DND-41 (cell line): ENCODE measurements around the gene TMEM132D.
"Not testable (repeated sequence)": the region's sequence is repeated elsewhere in the genome, so short reads cannot be mapped to it uniquely, and the experiment has no call there.

Source experiments
- ATAC-seq: fragments of 200-7000 bp; cut with Tn5 transposase; 3 replicates; pipeline ENCODE4 v1.9.1; 2021; ENCODE audit warnings: low read depth; ENCODE audit not compliant: insufficient read depth
- DNase-seq: peaks from one replicate; pipeline ENCODE4 v3.0.0-alpha.2; 2020
- H2AFZ ChIP-seq: 2 replicates; pipeline ENCODE4 v1.6.0; 2012; ENCODE audit warnings: low read depth, low read length
- H3K27ac ChIP-seq: 2 replicates; pipeline ENCODE4 v1.5.1; 2012; ENCODE audit warnings: low read length, inconsistent platforms
- H3K27me3 ChIP-seq: fragments of 200-600 bp; sonication (generic); 2 replicates; pipeline ENCODE4 v1.6.0; 2012; ENCODE audit warnings: low read length, mild to moderate bottlenecking, inconsistent platforms; ENCODE audit not compliant: insufficient read depth, poor library complexity
- H3K36me3 ChIP-seq: 2 replicates; pipeline ENCODE4 v1.5.1; 2012; ENCODE audit warnings: low read length, inconsistent platforms; ENCODE audit not compliant: insufficient read depth
- H3K4me1 ChIP-seq: 2 replicates; pipeline ENCODE4 v1.5.1; 2012; ENCODE audit warnings: mild to moderate bottlenecking, low read length; ENCODE audit not compliant: insufficient read depth
- H3K4me2 ChIP-seq: 2 replicates; pipeline ENCODE4 v1.6.0; 2012; ENCODE audit warnings: mild to moderate bottlenecking, moderate library complexity, low read length, inconsistent platforms; ENCODE audit not compliant: insufficient read depth
- H3K4me3 ChIP-seq, 2 experiments: fragments of 200-600 bp in 1 of 2; shearing (Covaris generic) in 1 of 2; 2 replicates each; pipeline ENCODE4 v1.5.1; 2012 to 2016; ENCODE audit warnings: inconsistent platforms in 2 of 2, low read length in 2 of 2, mild to moderate bottlenecking in 2 of 2, low read depth in 1 of 2, moderate library complexity in 1 of 2
- H3K79me2 ChIP-seq: 2 replicates; pipeline ENCODE4 v1.6.0; 2012; ENCODE audit warnings: low read length, inconsistent platforms; ENCODE audit not compliant: insufficient read depth
- H3K9ac ChIP-seq: 2 replicates; pipeline ENCODE4 v1.6.0; 2012; ENCODE audit warnings: low read depth, mild to moderate bottlenecking, inconsistent platforms, low read length, moderate library complexity
- H3K9me3 ChIP-seq: 2 replicates; pipeline ENCODE4 v1.5.1; 2012; ENCODE audit warnings: low read length, moderate library complexity, mild to moderate bottlenecking, inconsistent platforms; ENCODE audit not compliant: insufficient read depth, severe bottlenecking
- H4K20me1 ChIP-seq: 2 replicates; pipeline ENCODE4 v1.6.0; 2012; ENCODE audit warnings: low read length; ENCODE audit not compliant: insufficient read depth
- CTCF ChIP-seq: IDR thresholded peaks from 2 replicates; pipeline ENCODE4 v1.5.1; 2012; ENCODE audit warnings: borderline replicate concordance, low read length, moderate library complexity, mild to moderate bottlenecking; ENCODE audit not compliant: poor library complexity, severe bottlenecking; ENCODE audit errors: extremely low read depth
- EZH2 ChIP-seq: IDR thresholded peaks from 3 replicates; pipeline ENCODE4 v1.6.1; 2012; ENCODE audit warnings: borderline replicate concordance, low read depth, mild to moderate bottlenecking, moderate library complexity, low read length, inconsistent platforms; ENCODE audit not compliant: severe bottlenecking

TMEM132D gene

GRCh38 chr12:129540249-129540648 is 363.6 kb downstream of the TMEM132D start:
- H3K9me3 ChIP-seq, result no peaks in the 10 kb centered on the region
- H3K79me2 ChIP-seq, result no peaks in the 10 kb centered on the region
- H4K20me1 ChIP-seq, result no peaks in the 10 kb centered on the region
- ATAC-seq (no peak), DNase-seq (no peak)
- H3K27me3 ChIP-seq, result no peaks in the 10 kb centered on the region
- H3K36me3 ChIP-seq, result no peaks in the 10 kb centered on the region
- no peak overlapping the region for H3K4me3 ChIP-seq
- no peak overlapping the region for H3K4me2 ChIP-seq
- no peak overlapping the region for H3K27ac ChIP-seq
- no peak overlapping the region for H2AFZ ChIP-seq
- TF ChIP-seq EZH2 (no peak), CTCF (no peak)
- H3K4me1 ChIP-seq, result no peaks in the 10 kb centered on the region
- H3K9ac ChIP-seq, result no peak overlapping the region

DNA sequence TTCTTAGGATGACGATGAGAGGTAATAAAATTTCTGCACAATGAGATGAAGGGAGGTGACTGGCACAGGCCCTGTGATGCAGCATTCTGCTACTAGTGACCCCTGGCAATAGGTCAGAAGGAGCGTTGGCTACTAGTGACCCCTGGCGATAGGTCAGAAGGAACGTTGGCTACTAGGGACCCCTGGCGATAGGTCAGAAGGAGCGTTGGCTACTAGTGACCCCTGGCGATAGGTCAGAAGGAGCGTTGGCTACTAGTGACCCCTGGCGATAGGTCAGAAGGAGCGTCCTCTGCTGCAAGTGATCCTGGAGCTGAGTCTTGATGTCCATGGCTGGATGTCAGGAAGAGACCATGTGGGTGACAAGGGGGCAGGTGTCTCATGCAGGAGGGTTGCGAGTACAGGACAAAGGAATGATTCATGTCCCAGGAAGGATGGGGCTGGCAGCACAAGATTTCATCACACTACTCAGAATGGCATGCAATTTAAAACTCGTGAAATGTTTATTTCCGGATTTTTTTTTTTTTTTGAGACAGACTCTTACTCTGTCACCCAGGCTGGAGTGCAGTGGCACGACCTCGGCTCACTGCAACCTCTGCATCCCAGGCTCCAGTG is 365.0 kb downstream of the TMEM132D start:
- DNase-seq, H3K36me3 ChIP-seq, H3K27me3 ChIP-seq, H3K27ac ChIP-seq, H4K20me1 ChIP-seq, H3K4me3 ChIP-seq, ATAC-seq, H3K9me3 ChIP-seq, H2AFZ ChIP-seq, H3K9ac ChIP-seq, H3K79me2 ChIP-seq, H3K4me2 ChIP-seq, H3K4me1 ChIP-seq: not testable (repeated sequence)

GRCh38 chr12:129538137-129538536 is 365.7 kb downstream of the TMEM132D start:
- no peaks in the 10 kb centered on the region for H3K9me3 ChIP-seq
- no peaks in the 10 kb centered on the region for H3K36me3 ChIP-seq
- H3K4me1 ChIP-seq, result no peaks in the 10 kb centered on the region
- ATAC-seq (no peak), DNase-seq (no peak)
- H4K20me1 ChIP-seq, result no peaks in the 10 kb centered on the region
- H3K4me3 ChIP-seq, result no peak overlapping the region
- no peak overlapping the region for H3K9ac ChIP-seq
- no peak for TF ChIP-seq EZH2
- TF ChIP-seq CTCF, result no peak
- no peaks in the 10 kb centered on the region for H3K27me3 ChIP-seq
- H2AFZ ChIP-seq, result no peak overlapping the region
- no peak overlapping the region for H3K4me2 ChIP-seq
- H3K27ac ChIP-seq, result no peak overlapping the region
- H3K79me2 ChIP-seq, result no peaks in the 10 kb centered on the region

DNA sequence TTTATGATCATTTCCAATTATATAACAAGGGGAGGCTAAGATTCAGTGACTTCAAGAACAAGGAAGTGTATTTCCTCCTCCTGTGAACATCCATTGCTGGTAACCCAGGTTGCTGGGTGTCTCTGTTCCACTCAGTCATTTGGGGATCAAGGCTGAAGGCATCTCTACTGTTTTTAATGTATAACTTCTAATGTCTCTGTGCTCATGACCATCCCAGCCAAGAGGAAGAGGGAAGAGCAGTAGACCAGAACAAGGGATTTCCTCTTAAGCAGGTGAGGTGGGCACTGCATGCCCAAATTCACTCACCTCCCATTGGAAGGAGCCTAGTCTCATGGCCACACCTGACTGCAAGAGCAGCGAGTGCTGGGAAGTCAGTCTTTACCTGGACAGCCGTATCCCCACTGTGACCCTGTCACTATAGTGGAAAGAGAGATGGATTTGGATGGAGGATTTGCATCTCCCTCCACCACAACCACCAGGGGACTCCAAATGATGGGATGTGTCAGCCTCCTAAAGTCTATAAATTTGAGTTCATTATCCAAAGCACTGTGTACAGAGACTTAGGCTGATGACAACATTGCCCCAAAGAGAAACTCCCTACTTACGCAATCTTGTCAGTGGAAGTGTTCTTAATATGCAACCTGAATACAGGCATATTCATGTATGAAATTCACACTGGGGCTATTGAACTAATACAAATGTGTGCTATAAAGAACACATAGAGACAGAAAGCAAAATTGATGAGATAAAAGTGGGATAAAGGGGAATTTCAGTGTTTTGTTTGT is 368.7 kb downstream of the TMEM132D start:
- DNase-seq, result no peak
- Histone ChIP-seq H3K27me3 (no peaks in the 10 kb centered on the region), H3K4me2 (no peak overlapping the region), H3K4me1 (no peaks in the 10 kb centered on the region), H4K20me1 (no peaks in the 10 kb centered on the region), H2AFZ (no peak overlapping the region), H3K27ac (no peak overlapping the region), H3K36me3 (no peaks in the 10 kb centered on the region), H3K9me3 (no peaks in the 10 kb centered on the region), H3K9ac (no peak overlapping the region), H3K4me3 (no peak overlapping the region), H3K79me2 (no peaks in the 10 kb centered on the region)
- TF ChIP-seq CTCF (peak; percentile 9), EZH2 (no peak)
- no peak for ATAC-seq
